GM18909 (cell line): ENCODE results near the gene ACTL7B.

ENCODE experiments used
- ATAC-seq: cut with Tn5 transposase; IDR thresholded peaks from one replicate; pipeline ENCODE4 v1.9.1; 2021; ENCODE audit warnings: mild to moderate bottlenecking; ENCODE audit not compliant: unreplicated experiment, poor library complexity

Gene ACTL7B

DNA sequence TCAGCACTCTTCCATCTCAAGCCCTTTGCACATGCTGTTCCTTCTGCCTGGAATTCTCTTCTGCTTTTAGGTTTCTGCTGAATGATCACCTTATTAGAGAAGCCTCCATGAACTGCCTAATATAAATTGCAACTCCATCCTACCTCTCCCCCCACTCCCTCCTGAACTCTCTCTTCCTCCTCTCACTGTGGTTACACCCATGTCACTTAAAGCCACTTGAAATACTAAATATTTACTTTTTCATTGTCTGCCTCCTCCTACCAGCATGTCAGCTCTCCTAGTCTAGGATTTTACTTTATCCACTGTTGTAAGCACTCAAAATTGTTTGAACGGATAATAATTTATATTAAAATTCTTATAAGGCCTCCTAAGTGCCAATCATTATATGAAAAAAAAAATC lies 43.8 kb downstream of the ACTL7B start:
- ATAC-seq, result no peak

DNA sequence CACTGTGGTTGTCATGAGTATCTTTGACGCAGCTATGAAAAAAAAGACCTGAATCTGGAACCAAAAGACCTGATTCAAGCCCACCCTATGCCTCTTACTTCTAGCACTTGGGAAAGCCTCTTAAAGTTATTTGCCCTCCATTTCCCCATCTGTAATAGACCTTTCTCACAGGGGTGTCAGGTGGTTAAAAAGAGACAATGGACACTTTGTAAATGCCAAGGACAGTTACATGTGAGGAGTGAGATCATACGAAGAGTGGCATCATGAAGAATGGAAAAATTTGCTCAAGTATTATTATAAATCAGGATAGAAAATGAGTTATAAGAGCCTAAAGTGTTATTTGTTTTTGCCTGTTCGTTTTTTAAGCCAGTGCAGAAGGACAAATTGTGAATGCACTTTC lies 46.5 kb downstream of the ACTL7B start:
- ATAC-seq, result no peak
